Measurements from ENCODE around the gene KCNIP1.

Gene KCNIP1

GRCh38 chr5:170785416-170785815 is 281.6 kb downstream of the KCNIP1 start:
- intact Hi-C loops (cut with DNase I; ENCODE audit: low total_unique reads), result no loop called here
- Histone ChIP-seq H3K4me1 (no peaks in the 10 kb centered on the region), H3K27me3 (no peaks in the 10 kb centered on the region), H3K36me3 (no peaks in the 10 kb centered on the region), H3K9me3 (no peaks in the 10 kb centered on the region), H3K27ac (no peak overlapping the region), H3K4me3 (no peak overlapping the region)
- no peak for DNase-seq
- no peak for TF ChIP-seq CTCF (IDR thresholded peaks at IDR 0.05)
